OCI-LY1 (cell line): Measurements from ENCODE around the gene SPPL2B.

Experiments used
- H2AFZ ChIP-seq: fragments of 200-600 bp; sonication (generic), shearing (Covaris generic); 2 replicates; pipeline ENCODE4 v1.6.0; 2014; ENCODE audit warnings: antibody characterized with exemption, mild to moderate bottlenecking, low read length
- H3F3A ChIP-seq: fragments of 200-600 bp; sonication (generic), shearing (Covaris generic); 2 replicates; pipeline ENCODE4 v1.6.0; 2014; ENCODE audit warnings: mild to moderate bottlenecking, antibody characterized with exemption, low read length, moderate library complexity; ENCODE audit not compliant: insufficient read depth
- H3K27ac ChIP-seq: fragments of 200-600 bp; sonication (generic); 2 replicates; pipeline ENCODE4 v1.5.1; 2014; ENCODE audit warnings: low read length, mixed run types, mild to moderate bottlenecking, low read depth; ENCODE audit not compliant: poor library complexity, severe bottlenecking
- H3K27me3 ChIP-seq: fragments of 200-600 bp; sonication (generic); 2 replicates; pipeline ENCODE4 v1.6.0; 2014; ENCODE audit warnings: antibody characterized with exemption, mild to moderate bottlenecking, low read length, moderate library complexity; ENCODE audit not compliant: insufficient read depth
- H3K36me3 ChIP-seq: fragments of 200-600 bp; sonication (generic); 2 replicates; pipeline ENCODE4 v1.6.1; 2014; ENCODE audit warnings: mild to moderate bottlenecking, antibody characterized with exemption, low read length, moderate library complexity, mixed read lengths; ENCODE audit not compliant: insufficient read depth
- H3K4me1 ChIP-seq: fragments of 200-600 bp; sonication (generic); 2 replicates; pipeline ENCODE4 v1.5.1; 2014; ENCODE audit warnings: mild to moderate bottlenecking, low read length, moderate library complexity; ENCODE audit not compliant: insufficient read depth, severe bottlenecking
- H3K4me2 ChIP-seq: fragments of 200-600 bp; sonication (generic), shearing (Covaris generic); 2 replicates; pipeline ENCODE4 v1.6.1; 2014; ENCODE audit warnings: low read length
- H3K4me3 ChIP-seq: fragments of 200-600 bp; sonication (generic); 2 replicates; pipeline ENCODE4 v1.5.1; 2014; ENCODE audit warnings: low read length, low read depth, mild to moderate bottlenecking, mixed read lengths; ENCODE audit not compliant: poor library complexity, severe bottlenecking
- H3K79me2 ChIP-seq: fragments of 200-600 bp; shearing (Covaris generic); 2 replicates; pipeline ENCODE4 v1.6.1; 2016; ENCODE audit warnings: mixed run types, low read length, mixed read lengths; ENCODE audit not compliant: insufficient read depth
- H3K9ac ChIP-seq: fragments of 200-600 bp; sonication (generic), shearing (Covaris generic); 2 replicates; pipeline ENCODE4 v1.6.1; 2014; ENCODE audit warnings: mild to moderate bottlenecking, low read length, mixed read lengths
- H3K9me2 ChIP-seq: fragments of 200-600 bp; sonication (generic), shearing (Covaris generic); 2 replicates; pipeline ENCODE4 v1.6.1; 2014; ENCODE audit warnings: low read depth, mild to moderate bottlenecking, low read length, mixed read lengths
- H3K9me3 ChIP-seq: fragments of 200-600 bp; shearing (Covaris generic); 2 replicates; pipeline ENCODE4 v1.6.1; 2014; ENCODE audit warnings: low read length, mixed read lengths
- H4K20me1 ChIP-seq: fragments of 200-600 bp; sonication (generic), shearing (Covaris generic); 2 replicates; pipeline ENCODE4 v1.6.0; 2016; ENCODE audit warnings: mild to moderate bottlenecking, low read length; ENCODE audit not compliant: insufficient read depth
- CTCF ChIP-seq: fragments of 200-600 bp; sonication (generic), shearing (Covaris generic); IDR thresholded peaks from 2 replicates; pipeline ENCODE4 v1.5.1; 2017; ENCODE audit warnings: mild to moderate bottlenecking, antibody characterized with exemption, low read length, moderate library complexity, mixed read lengths
- EZH2 ChIP-seq: fragments of 200-600 bp; sonication (generic), shearing (Covaris generic); IDR thresholded peaks from 2 replicates; pipeline ENCODE4 v1.8.0; 2017; ENCODE audit warnings: borderline replicate concordance, mixed run types, mild to moderate bottlenecking, antibody characterized with exemption, low read length, moderate library complexity, mixed read lengths

The SPPL2B gene

DNA sequence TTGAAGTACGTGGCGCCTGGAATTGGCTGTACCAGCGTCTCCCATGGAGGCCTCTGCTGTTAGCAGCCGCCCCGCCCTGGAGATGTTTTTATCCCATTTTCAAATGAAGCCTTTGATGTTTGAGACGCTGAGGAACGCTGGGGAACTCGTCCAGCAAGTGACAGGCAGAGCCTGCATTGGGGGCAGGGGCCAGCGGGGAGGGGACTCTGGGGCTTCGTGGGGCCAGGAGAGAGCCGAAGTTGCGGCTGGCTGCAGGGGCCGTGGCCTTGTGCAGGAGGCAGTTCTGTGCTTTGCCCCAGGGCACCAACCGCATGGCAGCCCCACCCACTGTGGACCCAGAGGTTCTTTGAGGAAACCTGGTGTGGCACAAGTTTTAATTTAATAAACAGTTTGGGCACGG, 13.5 kb downstream of the SPPL2B start:
- Histone ChIP-seq H3K27me3 (no peaks in the 10 kb centered on the region), H3K4me3 (no peak overlapping the region), H3K9ac (no peak overlapping the region), H3K9me2 (no peaks in the 10 kb centered on the region), H3K27ac (no peak overlapping the region), H3K36me3 (peaks cover 60% of the 10 kb centered on the region), H3F3A (no peaks in the 10 kb centered on the region), H3K4me1 (no peaks in the 10 kb centered on the region), H2AFZ (no peak overlapping the region), H3K9me3 (no peaks in the 10 kb centered on the region), H3K79me2 (no peaks in the 10 kb centered on the region), H4K20me1 (no peaks in the 10 kb centered on the region), H3K4me2 (no peak overlapping the region)
- TF ChIP-seq CTCF (no peak), EZH2 (no peak)

- Histone ChIP-seq H4K20me1 (no peaks in the 10 kb centered on the region), H3F3A (no peaks in the 10 kb centered on the region), H3K9me3 (no peaks in the 10 kb centered on the region), H3K4me3 (no peak overlapping the region), H3K9ac (no peak overlapping the region), H3K36me3 (peaks cover 60% of the 10 kb centered on the region), H3K27ac (no peak overlapping the region), H3K9me2 (no peaks in the 10 kb centered on the region), H3K27me3 (no peaks in the 10 kb centered on the region), H3K4me2 (no peak overlapping the region), H3K79me2 (no peaks in the 10 kb centered on the region), H2AFZ (no peak overlapping the region), H3K4me1 (no peaks in the 10 kb centered on the region)
- TF ChIP-seq CTCF (no peak), EZH2 (no peak)
These were observed 14.3 kb downstream of the SPPL2B start for GRCh38 chr19:2342656-2343288.

GRCh38 chr19:2343289-2343982, 15.0 kb downstream of the SPPL2B start:
- no peak overlapping the region for H3K4me3 ChIP-seq
- H3K36me3 ChIP-seq, result peaks cover 61% of the 10 kb centered on the region
- H3K4me2 ChIP-seq, result no peak overlapping the region
- no peaks in the 10 kb centered on the region for H3K27me3 ChIP-seq
- H3K9me2 ChIP-seq, result no peaks in the 10 kb centered on the region
- no peaks in the 10 kb centered on the region for H4K20me1 ChIP-seq
- no peak for TF ChIP-seq CTCF
- TF ChIP-seq EZH2, result no peak
- no peak overlapping the region for H3K9ac ChIP-seq
- H3K79me2 ChIP-seq, result no peaks in the 10 kb centered on the region
- H3K4me1 ChIP-seq, result no peaks in the 10 kb centered on the region
- H2AFZ ChIP-seq, result no peak overlapping the region
- no peaks in the 10 kb centered on the region for H3K9me3 ChIP-seq
- H3F3A ChIP-seq, result no peaks in the 10 kb centered on the region
- H3K27ac ChIP-seq, result no peak overlapping the region
